Measurements from ENCODE around the gene PDHX.

PDHX gene

GRCh38 chr11:34941688-34942087 is 25.3 kb downstream of the PDHX start:
- in situ Hi-C loops (cut with HindIII; ENCODE audit: low sequenced_read_pairs) = no loop called here

DNA sequence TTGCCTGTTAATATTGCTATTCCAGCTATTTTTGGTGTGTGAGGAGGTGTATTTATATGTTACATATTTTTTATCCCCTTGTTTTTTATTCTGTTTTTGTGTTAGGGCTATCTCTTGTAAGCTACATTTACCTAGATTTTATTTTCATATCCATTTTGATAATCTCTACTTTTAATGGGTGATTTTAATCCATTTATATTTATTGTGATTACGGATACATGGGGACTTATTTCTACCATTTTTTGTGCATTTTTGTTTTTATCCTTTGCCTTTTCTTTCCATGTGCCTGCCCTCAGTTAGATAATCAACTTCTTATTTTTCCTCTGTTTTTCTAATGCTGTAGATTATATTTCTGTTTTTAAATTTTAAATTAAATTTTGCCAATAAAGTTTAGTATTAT is 28.3 kb downstream of the PDHX start:
- in situ Hi-C loops (cut with HindIII; ENCODE audit: low sequenced_read_pairs) = no loop called here

DNA sequence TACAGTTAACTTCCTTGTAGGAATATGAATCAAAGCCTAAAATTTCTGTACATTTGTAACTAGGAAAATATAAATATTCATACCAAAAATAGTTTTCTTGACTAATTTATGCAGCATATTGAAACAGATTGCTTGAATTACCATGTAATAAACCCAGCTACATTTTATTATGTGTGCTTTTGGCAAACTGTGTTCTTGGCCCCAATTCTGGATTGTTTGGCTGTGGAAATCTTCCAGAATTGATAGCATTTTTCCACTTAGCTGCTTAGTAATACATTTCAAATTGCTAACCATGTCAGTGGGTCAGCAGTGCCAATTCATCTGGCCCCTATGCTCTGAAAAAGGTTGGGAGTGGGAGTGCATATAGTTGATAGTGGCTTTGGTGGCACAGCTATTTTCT is 32.3 kb downstream of the PDHX start:
- in situ Hi-C loops (cut with HindIII; ENCODE audit: low sequenced_read_pairs) = no loop called here

DNA sequence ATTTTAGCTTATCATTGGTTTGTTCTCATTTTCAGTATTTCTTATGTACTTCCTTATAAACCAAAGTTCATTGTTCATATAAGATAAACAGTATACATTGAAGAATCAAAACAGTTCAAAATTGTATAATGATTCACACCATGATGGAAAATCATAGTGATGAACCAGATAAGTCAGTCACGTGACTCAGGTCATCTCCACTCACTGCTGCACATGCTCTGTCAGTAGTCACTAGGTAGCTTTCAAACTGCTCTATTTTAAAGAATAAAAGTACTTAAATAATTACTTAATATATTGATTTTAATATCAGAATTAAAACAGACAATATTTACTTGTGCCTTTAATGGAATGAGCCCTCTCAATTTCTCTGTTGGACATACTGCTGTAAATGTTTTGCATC is 37.5 kb downstream of the PDHX start:
- in situ Hi-C loops (cut with HindIII; ENCODE audit: low sequenced_read_pairs) = no loop called here

- in situ Hi-C loops (cut with HindIII; ENCODE audit: low sequenced_read_pairs) = no loop called here
Measured at GRCh38 chr11:34957206-34957605, 40.8 kb downstream of the PDHX start.

DNA sequence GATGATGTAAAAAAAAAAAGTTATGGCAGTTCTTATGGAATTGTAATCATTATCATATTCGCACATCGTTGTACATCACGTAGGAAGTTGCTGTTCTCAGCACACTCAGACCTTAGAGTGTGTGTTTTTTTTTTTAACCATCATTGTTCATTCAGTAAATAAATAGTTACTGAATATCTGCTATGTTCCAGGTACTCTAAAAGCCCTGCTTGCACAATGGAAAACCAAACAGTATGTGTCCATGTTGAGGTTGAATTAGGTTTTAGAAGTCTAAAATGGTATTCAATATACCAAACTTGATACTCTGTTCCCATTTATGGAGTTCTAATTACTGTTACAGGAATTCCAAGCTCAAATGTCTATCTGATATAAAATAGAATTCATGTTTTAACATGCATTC is 41.2 kb downstream of the PDHX start:
- in situ Hi-C loops (cut with HindIII; ENCODE audit: low sequenced_read_pairs) = no loop called here

GRCh38 chr11:34959770-34960169 is 43.4 kb downstream of the PDHX start:
- in situ Hi-C loops (cut with HindIII; ENCODE audit: low sequenced_read_pairs) = no loop called here

- in situ Hi-C loops (cut with HindIII; ENCODE audit: low sequenced_read_pairs) = no loop called here
Measured at GRCh38 chr11:34960277-34960676, 43.9 kb downstream of the PDHX start.

DNA sequence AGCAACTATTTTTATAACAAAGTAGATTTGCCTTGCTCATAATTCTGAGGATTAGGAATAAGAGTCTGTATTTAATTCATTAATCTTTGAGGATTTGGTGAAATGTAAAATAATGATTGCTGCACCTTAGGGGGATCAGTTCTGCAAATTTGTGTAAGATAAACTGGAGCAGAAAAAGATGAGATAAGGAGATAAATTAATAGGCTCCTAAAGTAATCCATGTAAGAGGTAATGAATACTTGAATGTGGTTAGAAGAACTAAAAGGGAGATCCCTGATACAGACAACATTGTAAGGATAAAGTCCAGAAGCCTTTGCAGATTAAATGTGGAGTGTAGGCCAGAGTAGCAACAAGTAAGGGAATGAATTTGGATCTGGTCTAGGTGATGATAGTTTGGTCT is 45.6 kb downstream of the PDHX start:
- in situ Hi-C loops (cut with HindIII; ENCODE audit: low sequenced_read_pairs) = no loop called here

DNA sequence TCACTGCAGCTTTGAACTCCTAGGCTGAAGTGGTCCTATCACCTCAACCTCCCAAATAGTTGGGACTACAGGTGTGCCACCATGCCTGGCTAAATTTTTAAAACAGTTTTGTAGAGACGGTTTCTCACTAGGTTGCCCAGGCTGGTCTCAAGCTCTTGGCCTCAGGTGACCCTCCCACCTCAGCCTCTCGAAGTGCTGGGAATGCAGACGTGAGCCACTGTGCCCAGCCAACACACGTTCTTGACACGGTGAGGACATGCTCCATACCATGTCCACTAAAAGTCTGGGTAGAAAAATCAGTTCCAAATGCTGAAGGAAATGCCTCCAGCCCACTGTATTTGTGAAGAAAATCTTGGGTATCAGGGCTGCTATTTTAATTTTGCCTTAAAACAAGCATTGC is 46.9 kb downstream of the PDHX start:
- in situ Hi-C loops (cut with HindIII; ENCODE audit: low sequenced_read_pairs) = no loop called here

DNA sequence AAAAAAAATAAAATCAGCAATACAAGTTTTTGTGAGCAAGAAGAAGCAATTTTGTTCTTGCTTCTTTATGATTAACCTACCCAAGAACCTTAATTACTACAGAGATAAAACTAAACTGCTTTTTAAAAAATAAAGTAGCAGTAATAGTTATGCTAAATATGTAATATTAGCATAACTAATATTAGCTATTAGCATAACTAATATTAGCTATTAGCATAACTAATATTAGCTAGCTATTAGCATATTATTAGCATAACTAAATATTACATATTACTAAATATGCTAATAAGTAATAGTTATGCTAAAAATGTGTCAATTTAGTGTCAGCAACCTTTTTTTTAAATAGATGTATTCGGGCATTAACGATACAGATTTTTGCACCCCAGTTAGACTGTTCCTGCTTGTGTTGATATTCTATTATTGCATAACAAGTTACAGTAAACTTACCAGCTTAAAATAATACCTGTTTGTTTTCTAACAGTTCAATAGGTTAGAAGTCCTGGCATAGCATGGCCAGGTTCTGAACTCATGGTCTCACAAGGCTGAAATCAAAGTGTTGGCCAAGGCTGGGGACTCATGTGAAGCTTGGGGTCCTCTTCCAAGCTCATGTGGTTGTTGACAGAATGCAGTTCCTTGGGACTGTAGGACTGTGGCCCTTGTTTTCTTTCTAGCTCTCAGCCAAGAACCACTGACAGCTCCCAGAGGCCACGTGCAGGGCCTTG is 48.4 kb downstream of the PDHX start:
- in situ Hi-C loops (cut with HindIII; ENCODE audit: low sequenced_read_pairs) = no loop called here

- in situ Hi-C loops (cut with HindIII; ENCODE audit: low sequenced_read_pairs) = no loop called here
Measured at GRCh38 chr11:34968862-34969261, 52.4 kb downstream of the PDHX start.

- in situ Hi-C loops (cut with HindIII; ENCODE audit: low sequenced_read_pairs) = no loop called here
Measured at GRCh38 chr11:34970033-34970432, 53.6 kb downstream of the PDHX start.

DNA sequence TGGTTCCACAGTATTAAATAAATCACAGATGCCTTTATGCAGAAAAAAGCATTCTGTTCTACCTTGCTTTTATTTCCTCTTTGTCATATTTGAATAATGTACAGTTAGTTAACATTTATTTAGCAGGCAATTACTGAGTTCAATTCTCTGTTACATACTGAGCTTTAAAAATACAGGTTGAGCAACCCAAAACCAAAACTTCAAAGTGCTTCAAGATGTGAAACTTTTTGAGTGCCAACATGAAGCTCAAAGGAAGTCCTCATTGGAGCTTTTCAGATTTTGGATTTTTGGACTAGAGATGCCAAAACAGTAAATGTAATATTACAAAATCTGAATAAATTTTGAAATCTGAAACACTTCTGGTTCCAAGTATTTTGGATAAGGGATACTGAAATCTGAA is 54.1 kb downstream of the PDHX start:
- in situ Hi-C loops (cut with HindIII; ENCODE audit: low sequenced_read_pairs) = no loop called here

DNA sequence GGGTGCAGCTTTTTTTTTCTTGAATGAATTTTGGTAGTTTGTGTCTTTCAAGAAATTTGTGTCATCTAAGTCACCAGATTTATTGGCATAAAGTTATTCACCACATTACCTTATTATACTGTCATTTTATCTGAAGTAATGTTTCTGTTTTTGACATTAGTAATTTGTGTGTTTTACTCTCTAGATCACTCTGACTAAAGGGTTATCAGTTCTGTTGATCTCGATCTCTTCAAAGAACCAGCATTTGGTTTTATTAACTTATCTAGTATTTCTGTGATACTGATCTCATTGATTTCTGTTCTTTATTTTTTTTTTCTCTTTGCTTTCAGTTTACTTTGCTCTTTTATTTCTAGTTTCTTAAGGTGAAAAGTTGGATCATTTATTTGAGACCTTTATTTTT is 55.5 kb downstream of the PDHX start:
- in situ Hi-C loops (cut with HindIII; ENCODE audit: low sequenced_read_pairs) = no loop called here

DNA sequence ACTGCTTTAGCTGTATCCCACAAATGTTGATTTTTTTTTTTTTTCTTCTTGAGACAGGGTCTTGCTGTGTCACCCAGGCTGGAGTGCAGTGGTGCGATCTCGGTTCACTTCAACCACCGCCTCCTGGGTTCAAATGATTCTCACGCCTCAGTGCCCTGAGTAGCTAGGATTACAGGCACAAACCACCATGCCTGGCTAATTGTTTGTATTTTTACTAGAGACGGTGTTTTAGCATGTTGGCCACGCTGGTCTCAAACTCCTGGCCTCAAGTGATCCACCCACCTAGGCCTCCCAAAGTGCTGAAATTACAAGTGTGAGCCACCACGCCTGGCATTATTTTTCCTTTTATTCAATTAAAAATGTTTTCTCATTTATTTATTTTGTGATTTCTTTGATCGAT is 55.9 kb downstream of the PDHX start:
- in situ Hi-C loops (cut with HindIII; ENCODE audit: low sequenced_read_pairs) = no loop called here

GRCh38 chr11:34972892-34973291 is 56.5 kb downstream of the PDHX start:
- in situ Hi-C loops (cut with HindIII; ENCODE audit: low sequenced_read_pairs) = no loop called here

- in situ Hi-C loops (cut with HindIII; ENCODE audit: low sequenced_read_pairs) = no loop called here
Measured at GRCh38 chr11:34975482-34975881, 59.1 kb downstream of the PDHX start.

GRCh38 chr11:34976496-34977088 is 60.2 kb downstream of the PDHX start:
- in situ Hi-C loops (cut with HindIII; ENCODE audit: low sequenced_read_pairs) = no loop called here

- in situ Hi-C loops (cut with HindIII; ENCODE audit: low sequenced_read_pairs) = no loop called here
Measured at GRCh38 chr11:34977089-34977912, 60.9 kb downstream of the PDHX start.

DNA sequence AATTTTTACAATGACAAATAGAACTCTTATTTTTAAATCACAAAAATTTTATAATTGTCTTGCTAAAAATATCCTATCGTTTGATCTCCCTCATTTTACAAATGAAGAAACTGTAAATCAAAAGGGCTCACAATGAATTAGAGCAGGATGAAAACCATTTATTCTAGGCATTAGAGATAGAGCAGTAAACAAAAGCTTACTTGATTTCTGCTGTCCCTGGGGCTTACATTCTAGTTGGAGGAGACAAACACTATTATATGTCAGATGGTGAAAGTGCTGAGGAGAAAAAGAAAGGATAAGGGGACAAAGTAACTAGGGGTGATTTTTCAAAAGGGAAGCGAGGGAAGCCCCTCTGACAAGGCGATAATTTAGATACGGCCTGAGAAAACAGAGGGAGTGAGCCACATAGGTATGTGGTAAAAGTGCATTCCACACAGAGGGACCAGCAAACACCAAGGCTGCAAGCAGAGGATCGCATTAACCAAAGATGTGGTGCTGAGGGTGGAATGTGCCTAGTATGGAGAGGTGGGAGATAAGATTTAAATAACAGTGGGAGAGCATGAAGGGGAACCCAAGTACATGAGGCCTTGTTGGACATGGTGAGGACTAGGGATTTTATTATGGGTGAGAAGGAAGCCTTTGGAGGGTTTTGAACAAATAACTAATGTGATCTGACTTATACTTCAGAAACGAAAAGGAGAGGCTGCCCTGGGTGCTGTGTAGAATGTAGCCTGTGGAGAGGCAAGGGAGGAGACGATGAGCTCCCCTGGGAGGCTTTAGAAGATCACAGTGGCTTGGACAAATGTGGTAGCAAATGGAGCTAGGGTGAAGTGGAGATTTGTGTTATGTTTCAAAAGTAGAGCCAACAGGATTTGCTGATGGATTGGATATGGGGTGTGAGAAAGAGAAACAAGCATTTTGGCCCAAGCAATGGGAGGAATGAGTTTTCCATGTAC is 62.1 kb downstream of the PDHX start:
- in situ Hi-C loops (cut with HindIII; ENCODE audit: low sequenced_read_pairs) = no loop called here

Measured in endothelial cell of hepatic sinusoid (primary cell).